HG02588 (cell line): ENCODE data around the gene PCYOX1L.
"Not testable (repeated sequence)": the region's sequence is repeated elsewhere in the genome, so short reads cannot be mapped to it uniquely, and the experiment has no call there.

Experiments
- ATAC-seq: cut with Tn5 transposase; IDR thresholded peaks from one replicate; pipeline ENCODE4 v1.9.1; 2021; ENCODE audit warnings: mild to moderate bottlenecking, moderate library complexity; ENCODE audit not compliant: unreplicated experiment

PCYOX1L gene

DNA sequence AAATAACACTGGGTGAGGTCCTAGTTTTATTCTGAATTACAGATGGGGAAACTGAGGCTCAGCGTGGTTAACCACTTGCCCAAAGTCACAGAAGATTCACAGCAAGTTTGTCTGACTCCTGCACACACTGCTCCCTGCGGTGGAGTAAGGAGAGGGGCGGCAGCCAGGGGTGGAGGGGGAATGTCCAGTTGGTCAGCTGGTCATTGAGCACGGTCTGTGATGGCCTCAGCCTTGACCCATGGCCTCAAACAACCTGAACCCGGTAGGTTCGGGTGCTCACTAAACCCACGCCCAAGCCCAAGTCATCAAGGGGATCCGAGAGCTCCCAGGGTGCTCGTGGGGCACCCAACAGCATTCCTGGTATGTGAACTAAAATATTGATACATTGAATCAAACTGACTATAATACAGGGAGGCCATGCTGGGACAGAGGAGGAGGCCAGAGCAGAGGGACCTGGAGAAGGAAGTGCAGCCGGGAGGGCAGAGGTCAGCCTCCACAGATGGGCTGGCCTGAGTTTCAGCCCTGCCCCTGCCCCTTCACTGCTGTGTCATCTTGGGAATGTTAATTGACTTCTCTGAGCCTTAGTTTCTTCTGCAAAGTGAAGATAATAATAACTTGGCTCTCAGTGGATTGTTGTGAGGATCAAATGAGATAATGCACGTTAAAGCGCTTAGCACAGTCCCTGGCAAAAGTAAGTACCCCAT, 24.8 kb downstream of the PCYOX1L start:
- no peak for ATAC-seq

DNA sequence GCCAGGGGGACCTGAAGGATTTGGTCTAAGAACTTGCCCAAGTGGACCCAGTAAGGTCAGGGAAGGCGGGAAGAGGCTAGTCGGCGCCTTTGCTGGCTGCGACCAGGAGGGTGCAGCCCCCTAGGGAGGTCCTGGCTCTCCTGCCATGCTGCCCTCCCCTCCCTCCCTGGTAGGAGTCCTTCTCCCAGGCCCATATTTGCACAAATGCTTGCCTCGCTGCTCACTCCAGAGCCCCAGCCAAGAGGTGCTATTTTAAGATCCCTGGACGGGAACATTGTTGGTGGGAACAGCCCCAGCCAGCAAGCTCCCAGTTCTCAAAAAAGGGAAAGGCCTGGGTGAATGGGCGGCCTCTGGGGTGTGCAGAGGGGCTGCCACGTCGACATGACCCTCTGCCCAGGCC, 25.6 kb downstream of the PCYOX1L start:
- no peak for ATAC-seq

DNA sequence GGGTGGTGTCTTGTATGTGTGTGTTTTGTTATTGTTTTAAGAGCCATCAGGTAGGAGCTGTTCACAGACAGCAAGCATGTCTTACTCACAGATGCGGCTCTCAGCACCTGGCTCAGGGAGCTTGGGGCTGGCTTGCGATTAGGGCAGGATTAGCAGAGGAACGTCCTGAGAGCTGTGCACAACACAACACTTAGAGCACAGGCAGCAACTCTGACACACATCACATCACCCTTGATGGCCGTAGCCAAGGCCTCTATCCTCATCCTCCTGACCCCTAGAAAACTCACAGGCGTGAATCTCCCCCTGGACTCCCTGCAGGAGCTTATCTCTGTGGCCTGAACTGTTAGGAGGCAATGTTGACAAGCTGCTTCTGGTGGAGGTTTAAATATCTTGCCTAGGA, 28.3 kb downstream of the PCYOX1L start:
- ATAC-seq: no peak

DNA sequence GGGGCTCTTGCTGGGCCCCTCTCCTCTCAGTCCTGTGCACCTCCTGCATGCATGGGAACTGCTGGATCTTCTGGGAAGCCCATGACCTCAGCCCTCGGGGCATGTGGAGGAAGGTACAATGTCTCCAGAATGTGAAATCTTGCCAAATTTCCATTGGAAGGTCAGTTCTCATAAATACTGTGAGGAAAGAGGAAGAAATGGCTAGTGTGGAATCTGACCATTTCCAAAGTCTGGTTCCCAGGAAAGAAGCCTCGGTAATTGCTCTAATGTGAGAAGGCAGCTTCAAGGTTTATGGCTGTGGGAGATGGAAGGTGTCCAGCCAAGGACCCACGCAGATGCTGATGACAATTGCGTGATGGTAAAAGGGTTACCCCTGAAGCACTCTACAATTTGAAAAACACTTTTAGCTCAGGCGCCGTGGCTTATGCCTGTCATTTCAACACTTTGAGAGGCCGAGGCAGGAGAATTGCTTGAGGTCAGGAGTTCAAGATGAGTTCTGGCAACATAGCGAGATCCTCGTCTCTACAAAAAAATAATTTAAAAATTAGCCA, 29.3 kb downstream of the PCYOX1L start:
- ATAC-seq: no peak

DNA sequence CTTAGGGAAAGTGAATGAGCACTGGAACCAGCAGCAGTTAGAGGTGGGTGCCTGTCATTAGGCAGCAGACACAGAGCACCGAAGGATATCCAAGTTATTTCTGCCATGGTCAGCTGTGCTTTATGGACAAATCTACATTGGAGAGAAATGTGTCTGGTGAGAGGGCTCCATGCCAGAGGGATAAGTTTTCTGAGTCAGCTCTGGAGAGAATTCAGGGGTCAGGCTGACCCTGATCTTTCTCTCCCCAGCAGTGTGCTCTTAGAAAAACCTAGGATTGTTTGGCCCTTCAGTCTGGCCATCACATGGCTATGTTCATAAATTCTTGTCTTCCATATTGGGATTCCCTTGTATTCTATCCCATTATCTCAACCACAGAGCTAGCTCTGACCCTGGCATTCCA, 30.1 kb downstream of the PCYOX1L start:
- ATAC-seq: no peak

DNA sequence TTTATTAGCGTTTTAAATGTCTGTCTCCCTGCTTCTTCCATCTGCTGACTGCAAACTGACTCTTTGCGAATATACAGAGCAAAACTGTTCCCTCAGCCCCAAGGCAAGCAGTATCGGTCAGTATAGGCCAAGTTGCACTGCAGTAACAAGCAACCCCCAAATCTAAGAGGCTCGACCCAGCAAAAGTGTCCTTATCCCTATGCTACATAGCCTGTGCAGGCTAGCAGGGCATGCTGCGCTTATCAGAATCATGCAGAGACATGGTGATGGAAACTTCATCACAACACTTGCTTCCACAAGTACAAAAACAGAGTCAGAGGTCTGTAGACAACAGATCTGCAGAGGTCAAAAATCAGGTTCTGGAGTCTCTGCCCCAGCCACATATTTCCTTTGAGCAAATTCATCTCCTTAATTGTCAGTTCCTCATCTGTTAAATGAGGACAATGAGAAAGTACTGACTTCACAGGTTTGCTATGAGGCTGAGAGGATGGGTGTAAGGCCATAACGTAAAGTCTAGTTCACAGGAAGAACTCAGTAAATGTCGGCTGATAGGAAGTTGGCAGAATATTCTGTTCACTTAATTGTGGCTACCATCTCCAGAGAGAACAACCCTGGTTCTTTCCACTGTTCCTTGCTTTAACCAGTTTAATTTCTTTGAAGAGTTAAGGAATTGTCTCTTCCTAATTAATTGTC, 30.8 kb downstream of the PCYOX1L start:
- no peak for ATAC-seq

DNA sequence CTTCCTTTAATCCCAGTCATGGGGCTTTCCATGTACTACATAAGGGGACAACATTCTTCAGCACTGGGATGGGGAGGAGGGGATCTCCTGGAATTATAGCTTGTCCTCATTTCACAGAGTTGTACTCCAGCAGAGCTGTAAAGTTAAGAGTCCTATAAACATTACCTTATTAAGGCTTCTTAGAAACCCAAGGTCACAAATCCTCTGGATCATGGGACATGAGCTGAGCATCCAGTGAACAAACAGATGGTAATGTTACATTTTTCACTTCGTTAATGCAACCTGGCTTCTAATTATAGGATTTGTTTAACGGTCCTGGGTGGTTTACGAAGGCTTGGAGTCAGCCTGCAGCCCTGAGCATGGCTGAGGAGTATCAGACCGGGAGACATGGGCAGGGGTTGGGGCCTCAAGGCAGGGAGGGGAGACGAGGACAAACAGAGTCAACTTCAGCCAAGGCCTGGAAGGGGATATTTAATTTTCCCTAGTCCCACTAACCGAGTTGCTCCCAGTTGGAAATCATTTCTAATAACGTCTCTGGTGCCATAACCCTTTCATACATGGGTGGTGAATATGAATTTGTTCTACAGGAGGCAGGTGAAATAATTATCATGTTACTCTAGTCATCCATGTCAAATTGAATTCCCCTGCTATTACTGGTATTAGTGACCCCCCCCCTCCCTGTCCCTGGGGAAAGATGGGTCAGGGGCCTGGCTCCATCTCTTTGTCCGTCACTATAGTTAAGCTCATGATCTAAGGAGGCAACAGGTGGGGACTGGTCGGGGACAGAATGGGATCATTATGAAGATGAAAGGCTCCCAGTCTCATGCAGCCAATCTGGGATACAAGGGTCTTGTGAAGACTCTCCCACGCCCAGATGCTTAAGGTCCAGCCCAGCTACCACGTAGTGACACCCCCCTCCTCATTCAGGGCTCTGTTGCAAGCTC, 32.0 kb downstream of the PCYOX1L start:
- ATAC-seq: no peak

DNA sequence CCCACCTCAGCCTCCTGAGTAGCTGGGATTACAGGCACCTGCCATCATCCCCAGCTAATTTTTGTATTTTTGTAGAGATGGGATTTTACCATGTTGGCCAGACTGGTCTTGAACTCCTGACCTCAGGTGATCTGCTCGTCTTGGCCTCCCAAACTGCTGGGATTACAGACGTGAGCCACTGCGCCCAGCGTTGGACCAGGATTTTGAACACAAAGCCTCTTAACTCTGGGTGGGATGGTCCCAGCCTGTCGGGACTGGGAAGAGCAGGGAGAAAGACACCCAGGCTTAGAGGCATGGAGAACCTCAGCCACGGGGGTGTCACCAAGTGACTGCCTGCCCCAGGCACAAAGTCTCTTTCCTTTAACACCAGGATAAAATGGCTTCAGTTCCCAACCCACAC, 33.2 kb downstream of the PCYOX1L start:
- not testable (repeated sequence) for ATAC-seq

DNA sequence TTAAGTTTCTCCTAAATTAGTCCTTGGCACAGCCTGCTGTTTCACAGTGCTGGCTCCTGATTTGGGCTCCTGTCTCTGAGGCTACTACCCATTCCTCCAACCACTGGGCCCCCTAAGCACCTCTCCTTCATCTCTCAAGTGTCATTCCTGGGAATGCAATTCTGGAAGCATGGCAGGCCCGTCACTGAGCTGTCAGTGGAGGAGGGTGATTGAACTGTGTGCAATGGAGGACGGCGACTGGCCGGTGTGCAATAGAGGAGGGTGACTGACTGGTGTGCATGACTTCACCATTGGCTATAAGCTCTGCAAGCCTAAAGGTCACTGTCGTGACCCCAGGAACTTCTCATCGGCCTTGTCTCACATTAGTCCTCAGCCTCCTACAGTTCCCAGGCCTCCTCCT, 33.7 kb downstream of the PCYOX1L start:
- no peak for ATAC-seq

DNA sequence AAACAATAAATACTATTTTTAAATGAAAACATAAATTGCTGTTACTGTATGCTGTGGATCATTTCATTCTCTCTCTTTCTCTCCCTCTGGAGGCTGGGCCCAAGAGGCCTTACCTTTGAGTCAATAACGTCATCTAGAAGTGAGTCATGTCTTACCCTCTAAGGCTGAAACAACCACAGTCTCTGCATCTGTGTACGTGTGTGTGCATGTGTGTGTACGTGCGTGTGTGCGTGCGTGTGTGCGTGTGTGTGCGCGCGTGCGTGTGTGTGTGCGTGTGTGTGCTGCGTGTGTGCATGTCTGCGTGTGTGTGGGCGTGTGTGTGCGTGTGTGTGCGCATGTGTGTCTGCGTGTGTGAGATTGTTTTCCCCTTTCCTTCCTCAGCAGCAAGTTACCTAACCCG, 34.9 kb downstream of the PCYOX1L start:
- no peak for ATAC-seq

DNA sequence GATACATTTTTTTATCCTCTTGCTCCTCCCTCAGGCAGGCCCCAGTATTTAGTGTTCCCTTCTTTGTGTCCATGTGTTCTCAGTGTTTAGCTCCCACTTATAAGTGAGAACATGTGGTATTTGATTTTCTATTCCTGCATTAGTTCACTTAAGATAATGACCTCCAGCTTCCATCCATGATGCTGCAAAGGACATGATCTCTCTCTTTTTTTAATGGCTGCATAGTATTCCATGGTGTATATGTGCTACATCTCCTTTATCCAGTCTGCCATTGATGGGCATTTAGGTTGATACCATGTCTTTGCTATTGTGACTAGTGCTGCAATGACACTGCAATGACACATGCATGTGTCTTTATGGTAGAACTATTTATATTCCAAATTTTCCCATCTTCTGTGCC, 37.1 kb downstream of the PCYOX1L start:
- ATAC-seq: not testable (repeated sequence)

DNA sequence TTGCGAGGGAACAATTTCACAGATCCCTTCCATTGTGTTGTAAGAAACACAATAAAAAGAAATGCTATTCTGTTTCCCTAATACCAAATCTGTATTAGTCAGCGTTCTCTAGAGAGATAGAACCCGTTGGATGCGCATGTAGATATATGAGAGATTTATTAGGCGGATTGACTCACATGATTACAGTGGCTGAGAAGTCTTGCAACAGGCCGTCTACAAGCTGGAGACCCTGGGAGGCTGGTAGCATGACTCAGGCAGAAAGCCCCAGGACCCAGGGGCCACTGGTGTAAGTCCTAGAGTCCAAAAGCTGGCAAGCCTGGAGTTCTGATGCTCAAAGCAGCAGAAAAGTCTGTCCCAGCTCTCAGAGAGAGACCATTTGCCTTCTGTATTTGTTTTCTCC, 39.7 kb downstream of the PCYOX1L start:
- no peak for ATAC-seq

DNA sequence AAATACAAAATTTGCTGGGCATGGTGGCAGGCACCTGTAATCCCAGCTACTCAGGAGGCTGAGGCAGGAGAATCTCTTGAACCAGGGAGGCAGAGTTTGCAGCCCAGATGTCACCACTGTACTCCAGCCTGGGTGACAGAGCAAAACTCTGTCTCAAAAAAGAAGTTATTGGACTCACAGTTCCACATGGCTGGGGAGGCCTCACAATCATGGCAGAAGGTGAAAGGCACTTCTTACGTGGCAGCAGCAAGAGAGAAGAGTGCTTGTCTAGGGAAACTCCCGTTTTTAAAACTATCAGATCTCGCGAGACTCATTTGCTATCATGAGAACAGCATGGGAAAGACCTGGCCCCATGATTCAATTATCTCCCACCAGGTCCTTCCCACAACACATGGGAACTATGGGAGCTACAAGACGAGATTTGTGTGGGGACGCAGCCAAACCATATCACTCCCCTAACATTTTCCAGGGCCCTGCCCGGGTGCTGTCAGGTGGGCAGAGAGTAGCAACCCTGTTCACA, 41.0 kb downstream of the PCYOX1L start:
- not testable (repeated sequence) for ATAC-seq

DNA sequence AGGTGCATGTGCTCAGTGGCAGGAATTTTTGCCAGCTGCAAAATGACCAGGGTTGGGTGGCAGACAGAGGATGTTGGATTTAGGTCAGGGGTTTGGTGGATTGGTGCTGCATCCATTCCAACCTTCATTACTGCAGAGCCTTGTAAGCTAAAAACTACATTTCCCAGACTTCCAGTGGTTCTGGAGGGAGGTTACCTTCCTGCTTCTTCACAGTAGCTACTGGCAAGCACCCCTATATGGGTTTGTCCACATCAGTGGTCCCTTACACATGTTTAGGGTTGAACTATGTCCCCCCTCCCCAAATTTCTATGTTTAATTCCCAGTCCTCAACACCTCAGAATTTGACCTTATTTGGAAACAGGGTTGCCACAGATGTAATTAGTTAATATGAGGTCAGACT, 41.9 kb downstream of the PCYOX1L start:
- no peak for ATAC-seq

DNA sequence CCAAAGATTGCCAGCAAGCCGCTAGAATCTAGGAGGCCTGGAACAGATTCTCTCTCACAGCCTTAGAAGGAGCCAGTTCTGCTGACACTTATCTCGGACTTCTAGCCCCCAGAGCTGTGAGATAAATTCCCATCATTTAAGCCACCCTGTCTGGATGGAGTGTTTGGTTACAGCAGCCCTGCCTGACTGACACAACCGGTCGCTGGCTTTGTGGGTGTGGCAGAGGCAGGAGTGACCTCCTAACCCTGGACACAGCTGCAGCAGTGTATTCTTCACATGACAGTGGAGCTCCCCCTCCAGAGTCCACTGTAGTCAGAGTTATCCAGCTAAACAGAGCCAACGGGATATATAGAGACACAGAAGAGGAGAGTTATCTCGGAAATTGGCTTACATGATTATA, 42.5 kb downstream of the PCYOX1L start:
- ATAC-seq: no peak

DNA sequence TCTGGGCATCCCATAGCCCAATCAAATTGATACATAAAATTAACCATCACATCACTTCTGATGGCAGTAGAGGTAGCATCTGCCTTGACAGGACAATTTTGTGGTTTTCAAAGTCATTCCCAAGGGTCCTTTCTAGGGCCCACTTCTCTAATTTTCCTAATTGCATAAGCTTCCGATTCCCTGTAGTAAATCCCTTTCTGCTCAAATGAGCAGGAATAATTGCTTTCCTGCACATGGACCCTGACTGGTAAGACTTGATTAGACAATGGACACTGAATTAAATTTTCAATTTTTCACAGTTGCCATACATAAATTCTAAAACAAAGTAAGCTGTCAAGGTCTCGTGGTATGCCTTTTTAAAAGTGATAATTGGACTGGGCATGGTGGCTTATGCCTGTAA, 43.2 kb downstream of the PCYOX1L start:
- no peak for ATAC-seq

DNA sequence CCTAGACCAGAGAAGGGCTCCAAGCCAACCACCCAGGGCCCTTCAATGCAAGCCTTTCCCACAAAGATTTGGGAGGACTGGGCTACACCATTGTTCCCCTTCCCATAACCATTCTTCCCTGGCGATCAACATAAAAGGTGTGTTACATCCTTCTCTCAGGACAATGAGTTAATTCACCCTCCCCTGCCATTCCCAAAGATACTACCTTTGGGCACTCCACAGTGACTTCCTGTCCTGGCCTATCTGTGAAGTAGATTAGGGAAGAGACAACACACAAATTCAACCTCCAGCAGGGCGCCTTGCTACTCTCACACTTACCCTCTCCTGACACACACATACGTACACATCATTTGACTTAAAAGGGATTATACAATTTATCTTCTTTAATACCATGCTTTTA, 44.4 kb downstream of the PCYOX1L start:
- ATAC-seq: no peak

DNA sequence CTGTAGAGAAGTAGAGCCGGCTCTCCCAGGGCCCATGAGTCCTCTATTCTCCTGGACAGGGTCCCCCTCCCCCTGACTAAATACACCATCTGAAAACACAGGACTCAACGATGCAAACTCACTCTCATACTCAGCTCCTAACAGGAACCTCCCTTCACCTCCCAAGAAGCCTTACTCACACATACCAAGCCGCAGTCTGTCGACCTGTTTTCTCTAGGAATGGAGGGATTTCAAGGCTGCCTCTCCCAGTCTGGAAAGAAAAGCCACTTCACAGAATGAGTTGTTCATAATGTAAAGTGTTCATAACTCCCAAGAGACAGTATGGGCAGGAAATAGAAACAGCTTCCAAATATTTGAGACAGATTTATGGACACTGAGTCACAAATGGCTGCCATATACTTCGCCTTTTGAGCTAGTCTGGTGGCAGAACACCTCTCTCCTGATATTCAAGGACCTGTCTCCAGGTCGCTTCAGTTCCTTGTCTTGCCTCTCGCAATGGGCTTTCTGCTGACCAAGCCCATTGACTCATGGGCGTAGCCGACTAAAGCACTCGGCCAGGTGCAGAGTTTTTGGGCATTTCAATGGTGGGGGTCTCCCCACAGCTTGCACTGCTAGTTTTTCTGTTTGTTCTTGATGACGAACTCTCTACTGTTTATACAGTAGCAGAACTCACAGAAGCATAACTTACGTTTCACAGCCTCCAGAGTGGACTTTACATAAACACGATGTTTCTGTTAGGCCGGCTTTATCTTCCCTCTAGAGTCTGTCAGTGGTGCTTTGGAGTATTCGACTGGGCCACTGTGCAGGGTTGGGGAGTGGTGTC, 46.3 kb downstream of the PCYOX1L start:
- ATAC-seq: no peak

DNA sequence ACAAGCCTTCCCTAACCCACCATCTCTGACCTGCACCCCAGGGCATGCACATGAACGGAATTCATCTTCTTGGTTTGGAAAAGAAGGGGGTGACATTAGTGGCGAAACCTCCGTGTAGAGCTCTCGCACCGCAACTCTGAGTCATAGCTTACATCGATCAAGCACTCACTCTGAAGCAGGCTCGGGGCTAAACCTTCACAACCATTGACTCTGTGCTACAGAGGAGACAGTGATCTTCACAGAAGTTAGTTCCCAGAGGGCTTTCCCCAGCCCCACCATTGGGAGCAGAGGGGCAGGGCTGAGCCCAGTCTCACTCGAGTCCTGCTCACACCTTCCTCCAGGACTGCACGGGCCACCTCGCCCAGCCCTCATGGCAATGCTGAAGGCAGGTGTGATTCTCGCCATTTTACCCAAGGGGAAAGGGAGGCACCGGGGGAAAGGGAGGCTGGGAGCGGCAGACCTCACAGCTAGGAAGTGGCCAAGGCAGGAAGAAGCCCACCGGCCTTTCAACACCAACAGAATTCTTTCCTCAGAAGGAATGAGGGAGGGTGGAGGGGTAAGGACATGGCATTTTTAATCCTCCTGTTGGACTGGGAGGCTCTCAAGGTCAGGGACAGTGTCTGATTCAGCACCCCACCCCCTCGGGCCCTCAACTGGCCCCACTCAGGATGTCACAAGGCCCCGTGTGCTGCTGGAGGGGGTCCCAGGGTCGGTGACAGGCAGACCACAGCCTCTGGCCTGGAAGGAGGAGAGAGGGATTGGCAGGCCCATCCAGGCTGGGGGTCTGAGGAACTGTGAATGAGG, 47.1 kb downstream of the PCYOX1L start:
- no peak for ATAC-seq
